ENCODE data around the gene ADPRHL1.
"Not testable (repeated sequence)": the region's sequence is repeated elsewhere in the genome, so short reads cannot be mapped to it uniquely, and the experiment has no call there.

GRCh38 chr13:113368353-113368752 lies 84.9 kb downstream of the ADPRHL1 start:
- not testable (repeated sequence) for TF ChIP-seq POLR2A, POLR2AphosphoS5 (IDR thresholded peaks at IDR 0.05)

Data from sigmoid colon (tissue), 4 donors.